Measurements from ENCODE around the gene ATG3. TPM values are rescaled to one million over a fixed set of nuclear protein-coding genes. Genes with fewer than 3 reads are reported as not detected.

Gene ATG3
- total and polyA plus RNA-seq, 12 donors = 14.0 to 64.3 (median 42.8) TPM

DNA sequence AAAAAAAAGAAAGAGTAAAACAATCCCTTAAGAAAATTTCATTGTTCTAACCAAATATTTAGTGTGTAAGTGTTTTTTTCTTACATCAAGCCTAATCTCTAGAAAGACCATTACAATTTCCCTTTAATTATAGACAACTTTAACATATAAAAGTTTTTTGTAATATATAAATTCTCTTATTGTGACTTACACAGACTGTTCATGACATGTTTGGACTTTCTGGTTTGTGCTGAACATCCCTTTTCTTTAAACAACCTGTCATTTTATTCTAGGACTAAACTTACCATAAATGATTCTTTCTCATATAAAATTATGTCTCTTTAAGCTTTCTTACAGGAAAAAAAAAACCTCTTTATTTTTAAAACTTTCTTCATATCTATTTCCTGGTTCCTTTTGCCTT is 49.4 kb downstream of the ATG3 start:
- Histone ChIP-seq H3K36me3 (no peaks in the 10 kb centered on the region), H3K4me1 (peaks cover 0 to 20% (median 9%) of the 10 kb centered on the region in 9 donors), H3K9me3 (peaks cover 0 to 16% (median 0%) of the 10 kb centered on the region in 11 donors), H3K27ac (no peak overlapping the region), H3K4me3 (no peak overlapping the region), H3K27me3 (no peaks in the 10 kb centered on the region)
- intact Hi-C loops (cut with DNase I) = loop anchor here in 2 of 10 donors (10.0 kb wide), 3 partner anchors 178 to 228 kb away; partner anchors contain the start of genes CD200 (in 1 of the 2) and SLC9C1 (in 1 of the 2)
- TF ChIP-seq, protein P1, sequence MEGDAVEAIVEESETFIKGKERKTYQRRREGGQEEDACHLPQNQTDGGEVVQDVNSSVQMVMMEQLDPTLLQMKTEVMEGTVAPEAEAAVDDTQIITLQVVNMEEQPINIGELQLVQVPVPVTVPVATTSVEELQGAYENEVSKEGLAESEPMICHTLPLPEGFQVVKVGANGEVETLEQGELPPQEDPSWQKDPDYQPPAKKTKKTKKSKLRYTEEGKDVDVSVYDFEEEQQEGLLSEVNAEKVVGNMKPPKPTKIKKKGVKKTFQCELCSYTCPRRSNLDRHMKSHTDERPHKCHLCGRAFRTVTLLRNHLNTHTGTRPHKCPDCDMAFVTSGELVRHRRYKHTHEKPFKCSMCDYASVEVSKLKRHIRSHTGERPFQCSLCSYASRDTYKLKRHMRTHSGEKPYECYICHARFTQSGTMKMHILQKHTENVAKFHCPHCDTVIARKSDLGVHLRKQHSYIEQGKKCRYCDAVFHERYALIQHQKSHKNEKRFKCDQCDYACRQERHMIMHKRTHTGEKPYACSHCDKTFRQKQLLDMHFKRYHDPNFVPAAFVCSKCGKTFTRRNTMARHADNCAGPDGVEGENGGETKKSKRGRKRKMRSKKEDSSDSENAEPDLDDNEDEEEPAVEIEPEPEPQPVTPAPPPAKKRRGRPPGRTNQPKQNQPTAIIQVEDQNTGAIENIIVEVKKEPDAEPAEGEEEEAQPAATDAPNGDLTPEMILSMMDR (IDR thresholded peaks at IDR 0.05) = no peak
- ATAC-seq = no peak
- DNase-seq = no peak

DNA sequence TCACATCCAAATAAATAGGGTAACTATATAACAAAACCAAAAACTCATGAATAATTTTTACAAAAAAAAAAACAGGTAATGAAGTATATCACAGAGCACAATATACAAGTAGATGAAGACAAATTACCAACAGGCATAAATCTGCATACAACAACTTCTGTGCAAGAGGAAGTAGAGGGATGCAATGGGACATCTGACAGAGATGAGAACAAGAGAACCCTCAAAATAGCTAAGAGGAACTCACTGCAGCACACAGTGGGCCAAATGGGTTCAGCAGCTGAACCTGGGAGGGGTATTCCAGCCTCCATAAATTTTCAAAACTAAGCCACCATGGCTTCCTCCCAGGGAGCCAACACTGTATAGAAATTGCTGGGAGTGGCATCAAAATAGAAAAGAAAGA is 52.9 kb downstream of the ATG3 start:
- intact Hi-C loops (cut with DNase I) = no loop called here
- Histone ChIP-seq H3K9me3 (peaks cover 0 to 16% (median 0%) of the 10 kb centered on the region in 11 donors), H3K36me3 (no peaks in the 10 kb centered on the region), H3K4me1 (peaks cover 0 to 20% (median 9%) of the 10 kb centered on the region in 9 donors), H3K4me3 (no peak overlapping the region), H3K27me3 (no peaks in the 10 kb centered on the region), H3K27ac (peak overlapping the region in 3 of 10 donors; percentile 6 to 33 (median 24))
- TF ChIP-seq, protein P1 (IDR thresholded peaks at IDR 0.05) = no peak
- no peak for ATAC-seq
- no peak for DNase-seq

DNA sequence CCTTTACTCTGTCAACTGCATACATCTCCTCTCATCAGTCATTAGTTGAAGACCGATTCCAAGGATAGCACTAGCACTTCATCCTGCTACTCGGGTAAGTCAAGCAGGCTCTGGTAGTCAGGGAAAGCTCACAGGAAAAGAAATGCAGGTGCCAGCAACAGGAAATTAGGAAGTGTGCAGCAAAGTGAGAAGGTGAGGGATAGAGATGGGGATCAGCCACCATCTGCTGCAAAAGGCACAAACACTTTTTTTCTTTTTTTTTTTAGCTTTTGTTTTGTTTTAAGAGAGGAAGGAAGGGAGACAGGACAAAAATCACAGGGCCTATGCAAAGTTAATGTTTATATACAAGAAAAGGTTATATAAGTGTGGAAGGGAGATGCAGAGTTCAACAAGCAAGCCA is 53.5 kb downstream of the ATG3 start:
- DNase-seq = no peak
- intact Hi-C loops (cut with DNase I) = no loop called here
- 72 to 78% methylated on average over 2 of the region's 2 CpGs for WGBS, 2 donors
- Histone ChIP-seq H3K27ac (peak overlapping the region in 1 of 10 donors; percentile 6), H3K27me3 (no peaks in the 10 kb centered on the region), H3K9me3 (peaks cover 0 to 16% (median 0%) of the 10 kb centered on the region in 11 donors), H3K36me3 (no peaks in the 10 kb centered on the region), H3K4me3 (no peak overlapping the region), H3K4me1 (peaks cover 0 to 20% (median 9%) of the 10 kb centered on the region in 9 donors)
- TF ChIP-seq, protein P1 (IDR thresholded peaks at IDR 0.05) = no peak
- ATAC-seq = no peak

DNA sequence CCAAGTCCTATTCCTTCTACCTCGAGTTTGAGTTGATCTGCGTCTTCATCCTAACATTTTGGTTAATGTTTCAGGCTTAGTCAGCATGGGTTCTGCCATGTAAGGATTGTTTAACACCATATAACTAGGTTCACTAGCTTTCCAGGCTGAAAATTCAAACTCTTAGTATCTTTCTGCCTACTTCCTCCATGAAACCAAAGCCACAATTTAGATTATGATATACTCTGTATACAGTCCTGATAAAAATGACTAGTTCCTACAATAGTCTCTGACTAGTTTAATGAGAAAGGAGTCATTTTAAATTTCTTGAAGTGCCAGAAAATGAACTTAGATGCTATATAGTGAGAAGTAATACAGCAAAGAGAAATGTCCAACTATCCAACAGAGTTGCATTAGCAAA is 55.9 kb downstream of the ATG3 start:
- Histone ChIP-seq H3K4me1 (peaks cover 0 to 20% (median 9%) of the 10 kb centered on the region in 9 donors), H3K4me3 (no peak overlapping the region), H3K36me3 (no peaks in the 10 kb centered on the region), H3K27me3 (no peaks in the 10 kb centered on the region), H3K27ac (no peak overlapping the region), H3K9me3 (no peaks in the 10 kb centered on the region)
- WGBS, 2 donors = 17 to 33% methylated on average over 2 of the region's 2 CpGs
- TF ChIP-seq, protein P1 (IDR thresholded peaks at IDR 0.05) = no peak
- DNase-seq (no peak), ATAC-seq (no peak)
- intact Hi-C loops (cut with DNase I) = no loop called here

Data from heart right ventricle (tissue), 16 donors.